Activated B cell treated with CpG ODN at 0.5 μM for 24 hours (primary cell): Measurements from ENCODE around the gene LCLAT1. TPM values are rescaled to one million over a fixed set of nuclear protein-coding genes. Genes with fewer than 3 reads are reported as not detected.
"Not testable (repeated sequence)": the region's sequence is repeated elsewhere in the genome, so short reads cannot be mapped to it uniquely, and the experiment has no call there.

Experiments
- ATAC-seq: fragments of 200-7000 bp; cut with Tn5 transposase; one replicate; pipeline ENCODE4 v1.10.0; 2021; ENCODE audit warnings: low read depth, mild to moderate bottlenecking, moderate library complexity
- CTCF ChIA-PET: fragments of 350-600 bp; sonication (Branson Sonifier 250); formaldehyde crosslinking; loops from one replicate; lab custom pipeline; 2021; ENCODE audit warnings: antibody characterized with exemption; lab: Charles Lee
- POLR2A ChIA-PET: fragments of 350-600 bp; sonication (Branson Sonifier 250); formaldehyde crosslinking; loops from one replicate; lab custom pipeline; 2021; ENCODE audit warnings: antibody characterized with exemption; lab: Charles Lee
- DNase-seq: peaks from one replicate; pipeline ENCODE4 v3.0.0; 2022
- H3K27ac Mint-ChIP-seq: one replicate; pipeline ENCODE4 v1.8.0; 2020; ENCODE audit warnings: mixed read lengths
- H3K27me3 Mint-ChIP-seq: one replicate; pipeline ENCODE4 v1.8.0; 2021; ENCODE audit warnings: mixed read lengths
- H3K36me3 Mint-ChIP-seq: one replicate; pipeline ENCODE4 v1.8.0; 2021; ENCODE audit warnings: low read depth, mixed read lengths
- H3K4me1 Mint-ChIP-seq: one replicate; pipeline ENCODE4 v1.8.0; 2021; ENCODE audit warnings: mixed read lengths
- H3K4me3 Mint-ChIP-seq: one replicate; pipeline ENCODE4 v1.8.0; 2020; ENCODE audit warnings: mild to moderate bottlenecking, mixed read lengths
- H3K9me3 Mint-ChIP-seq: one replicate; pipeline ENCODE4 v1.8.0; 2020; ENCODE audit warnings: mixed read lengths
- intact Hi-C: fragments of 100-400 bp; cut with micrococcal nuclease; formaldehyde crosslinking; loops from one replicate; pipeline ENCODE4 v1.15.1; 2024
- total RNA-seq: library from RNA; stranded (reverse); gene quantifications from 2 replicates; pipeline ENCODE4 v1.2.3, GENCODE V29; 2022
- TF ChIP-seq, protein P1 (sequence below): fragments of 200-600 bp; IDR thresholded peaks from one replicate; pipeline ENCODE4 v1.8.0; 2022; ENCODE audit warnings: antibody characterized with exemption, mild to moderate bottlenecking

LCLAT1 gene
- total RNA-seq, 1 donor from 2014 or later = 25.9 TPM

DNA sequence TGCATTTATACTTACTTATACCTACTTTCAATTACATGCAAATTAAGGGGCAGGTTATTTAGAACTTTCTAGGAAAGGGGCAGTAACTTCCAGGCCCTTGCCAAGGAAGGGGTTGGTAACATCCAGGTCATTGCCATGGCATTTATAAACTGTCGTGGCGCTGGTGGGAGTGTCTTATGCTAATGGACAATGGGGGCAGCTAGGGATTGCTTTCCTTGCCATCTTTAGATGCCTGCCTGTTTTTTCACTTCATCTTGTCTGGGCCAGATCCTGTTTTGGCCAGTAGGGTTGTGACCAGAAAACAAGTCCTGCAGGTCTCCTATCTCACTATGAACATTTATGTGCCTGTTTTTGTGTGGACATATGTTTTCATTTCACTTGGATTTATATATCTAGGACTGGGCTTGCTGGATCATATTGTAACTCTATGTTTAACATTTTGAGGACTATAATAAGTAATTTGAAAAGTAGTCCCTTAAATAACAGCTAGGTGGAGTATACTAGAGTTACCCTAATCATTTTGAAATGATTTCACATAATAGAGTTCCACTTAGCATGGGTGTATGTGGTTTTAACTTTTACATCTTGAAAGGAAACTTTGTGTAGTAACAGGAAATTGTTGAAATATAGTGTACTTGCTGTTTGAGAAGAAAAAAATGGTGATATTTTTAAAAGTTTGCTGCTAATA lies 56.1 kb downstream of the LCLAT1 start:
- intact Hi-C loops = loop anchor here (1.0 kb wide), 1 partner anchor 204 kb away; no protein-coding TSS in a partner anchor
- Mint-ChIP-seq H3K9me3 (peaks cover 30% of the 10 kb centered on the region), H3K4me1 (peaks cover 48% of the 10 kb centered on the region), H3K36me3 (peaks cover 39% of the 10 kb centered on the region), H3K27ac (peak overlapping the region; percentile 91), H3K27me3 (no peaks in the 10 kb centered on the region), H3K4me3 (peak overlapping the region; percentile 36)
- CTCF ChIA-PET = interaction anchor here (0.5 to 1.4 kb wide), 3 partner anchors 11 to 277 kb away, joined by 3 to 4 read pairs (median 3); no protein-coding TSS in a partner anchor
- TF ChIP-seq, protein P1, sequence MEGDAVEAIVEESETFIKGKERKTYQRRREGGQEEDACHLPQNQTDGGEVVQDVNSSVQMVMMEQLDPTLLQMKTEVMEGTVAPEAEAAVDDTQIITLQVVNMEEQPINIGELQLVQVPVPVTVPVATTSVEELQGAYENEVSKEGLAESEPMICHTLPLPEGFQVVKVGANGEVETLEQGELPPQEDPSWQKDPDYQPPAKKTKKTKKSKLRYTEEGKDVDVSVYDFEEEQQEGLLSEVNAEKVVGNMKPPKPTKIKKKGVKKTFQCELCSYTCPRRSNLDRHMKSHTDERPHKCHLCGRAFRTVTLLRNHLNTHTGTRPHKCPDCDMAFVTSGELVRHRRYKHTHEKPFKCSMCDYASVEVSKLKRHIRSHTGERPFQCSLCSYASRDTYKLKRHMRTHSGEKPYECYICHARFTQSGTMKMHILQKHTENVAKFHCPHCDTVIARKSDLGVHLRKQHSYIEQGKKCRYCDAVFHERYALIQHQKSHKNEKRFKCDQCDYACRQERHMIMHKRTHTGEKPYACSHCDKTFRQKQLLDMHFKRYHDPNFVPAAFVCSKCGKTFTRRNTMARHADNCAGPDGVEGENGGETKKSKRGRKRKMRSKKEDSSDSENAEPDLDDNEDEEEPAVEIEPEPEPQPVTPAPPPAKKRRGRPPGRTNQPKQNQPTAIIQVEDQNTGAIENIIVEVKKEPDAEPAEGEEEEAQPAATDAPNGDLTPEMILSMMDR = no peak
- POLR2A ChIA-PET = no interaction called here
- peak; percentile 65 for ATAC-seq
- DNase-seq = no peak

DNA sequence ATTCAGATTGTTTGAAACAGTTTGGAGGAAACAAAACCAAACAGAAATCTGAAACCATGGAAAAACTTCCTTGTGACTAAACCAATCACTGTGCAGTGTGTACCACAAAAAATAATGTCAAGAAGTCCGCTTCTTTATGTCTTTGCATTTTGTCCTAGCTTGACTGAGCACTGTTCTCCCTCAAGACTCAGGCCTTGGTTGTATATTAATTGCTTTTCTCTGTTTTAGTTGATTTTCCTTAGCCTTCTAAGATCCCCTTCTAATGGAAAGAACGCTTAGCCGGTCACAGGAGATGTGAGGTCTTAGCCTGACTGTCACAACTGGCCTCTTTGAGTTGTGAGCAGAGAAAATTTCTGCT lies 56.6 kb downstream of the LCLAT1 start:
- POLR2A ChIA-PET = no interaction called here
- H3K27ac Mint-ChIP-seq = peak overlapping the region; percentile 91
- TF ChIP-seq, protein P1 = no peak
- ATAC-seq = peak; percentile 80
- intact Hi-C loops = loop anchor here (1.0 to 2.0 kb wide), 2 partner anchors 13 to 204 kb away; no protein-coding TSS in a partner anchor
- no peaks in the 10 kb centered on the region for H3K27me3 Mint-ChIP-seq
- H3K36me3 Mint-ChIP-seq = peaks cover 39% of the 10 kb centered on the region
- peak overlapping the region; percentile 36 for H3K4me3 Mint-ChIP-seq
- CTCF ChIA-PET = interaction anchor here (0.5 to 1.4 kb wide), 4 partner anchors 12 to 296 kb away, joined by 3 to 5 read pairs (median 4); no protein-coding TSS in a partner anchor
- DNase-seq = no peak
- H3K4me1 Mint-ChIP-seq = peaks cover 49% of the 10 kb centered on the region
- peaks cover 30% of the 10 kb centered on the region for H3K9me3 Mint-ChIP-seq

DNA sequence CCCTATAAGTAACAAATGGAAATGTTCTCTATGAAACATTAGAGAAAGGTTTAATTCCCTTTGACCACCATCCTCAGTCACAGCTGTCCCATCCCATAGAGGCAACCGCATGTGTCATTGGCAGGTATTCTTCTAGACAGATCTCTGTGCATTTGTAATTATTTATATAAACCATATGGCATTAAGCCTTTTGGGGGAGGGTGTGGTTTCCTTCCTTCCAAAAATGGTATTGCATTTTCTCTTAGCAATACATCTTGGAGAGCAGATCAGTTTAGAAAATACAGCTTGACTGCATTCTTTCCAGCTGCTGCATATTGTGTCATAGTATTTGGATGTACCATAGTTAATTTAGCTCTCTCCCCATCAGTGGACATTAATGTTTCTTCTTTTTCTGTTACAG lies 57.7 kb downstream of the LCLAT1 start:
- no peaks in the 10 kb centered on the region for H3K27me3 Mint-ChIP-seq
- H3K9me3 Mint-ChIP-seq = peaks cover 30% of the 10 kb centered on the region
- POLR2A ChIA-PET = interaction anchor here (0.6 to 0.9 kb wide), 2 partner anchors 11 to 273 kb away, joined by 3 to 4 read pairs; no protein-coding TSS in a partner anchor
- TF ChIP-seq, protein P1 = no peak
- H3K4me1 Mint-ChIP-seq = peaks cover 58% of the 10 kb centered on the region
- H3K4me3 Mint-ChIP-seq = peak overlapping the region; percentile 49
- DNase-seq (no peak), ATAC-seq (no peak)
- CTCF ChIA-PET = interaction anchor here (0.7 to 1.4 kb wide), 4 partner anchors 17 to 297 kb away, joined by 3 to 5 read pairs (median 3); no protein-coding TSS in a partner anchor
- intact Hi-C loops = loop anchor here (2.0 kb wide), 1 partner anchor 14 kb away; no protein-coding TSS in a partner anchor
- peaks cover 30% of the 10 kb centered on the region for H3K36me3 Mint-ChIP-seq
- peak overlapping the region; percentile 73 for H3K27ac Mint-ChIP-seq

DNA sequence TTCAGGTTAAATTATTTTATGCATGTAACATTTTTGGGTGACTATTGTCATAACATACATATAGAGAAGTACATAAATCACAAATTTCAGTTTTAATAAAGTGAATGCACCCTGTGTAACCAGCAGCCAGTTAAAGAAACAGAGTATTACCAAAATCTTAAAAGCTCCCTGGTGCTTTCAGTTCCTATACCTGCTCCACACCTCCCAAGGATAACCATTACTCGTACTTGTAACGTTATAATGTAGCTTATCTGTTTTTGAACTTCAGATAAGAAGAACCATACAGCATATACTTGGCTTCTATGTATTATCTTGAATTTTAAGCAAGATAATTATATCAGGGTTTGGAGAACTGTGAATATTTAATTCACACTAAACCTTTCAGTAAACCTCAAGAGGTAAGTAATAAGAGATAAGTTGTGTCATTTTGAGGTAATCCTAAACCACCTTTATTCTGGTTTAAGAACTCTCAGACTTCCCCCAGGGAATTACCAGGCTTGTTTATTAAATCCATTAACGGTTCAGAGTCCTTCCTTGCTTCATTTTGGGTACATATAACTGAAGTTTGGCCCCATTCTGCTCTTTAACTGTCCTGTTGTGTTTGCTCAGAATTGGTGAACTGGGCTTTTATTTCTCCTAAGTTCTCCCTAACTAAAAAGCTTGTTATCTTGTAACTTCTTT lies 58.6 kb downstream of the LCLAT1 start:
- Mint-ChIP-seq H3K4me3 (no peak overlapping the region), H3K27me3 (no peaks in the 10 kb centered on the region), H3K4me1 (peaks cover 65% of the 10 kb centered on the region), H3K27ac (no peak overlapping the region), H3K36me3 (peaks cover 30% of the 10 kb centered on the region), H3K9me3 (peaks cover 29% of the 10 kb centered on the region)
- ChIA-PET CTCF (interaction anchor here (0.8 to 1.4 kb wide), 3 partner anchors 30 to 298 kb away, joined by 3 to 4 read pairs (median 3); no protein-coding TSS in a partner anchor), POLR2A (interaction anchor here (0.6 kb wide), 1 partner anchor 275 kb away, joined by 5 read pairs; the partner anchor contains the start of gene LBH)
- no peak for ATAC-seq
- intact Hi-C loops = loop anchor here (2.0 kb wide), 1 partner anchor 15 kb away; no protein-coding TSS in a partner anchor
- TF ChIP-seq, protein P1 = no peak
- DNase-seq = no peak

DNA sequence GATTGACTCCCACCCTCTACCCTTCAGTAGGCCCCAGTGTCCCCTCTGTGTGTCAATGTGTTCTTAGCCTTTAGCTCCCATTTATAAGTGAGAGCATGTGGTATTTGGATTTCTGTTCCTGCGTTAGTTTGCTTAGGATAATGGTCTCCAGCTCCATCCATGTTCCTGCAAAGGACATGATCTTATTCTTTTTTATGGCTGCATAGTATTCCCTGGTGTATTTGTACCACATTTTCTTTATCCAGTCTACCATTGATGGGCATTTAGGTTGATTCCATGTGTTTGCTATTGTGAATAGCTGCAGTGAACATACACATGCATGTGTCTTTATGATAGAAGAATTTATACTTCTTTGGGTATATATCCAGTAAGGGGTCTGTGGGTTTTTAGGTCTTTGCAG lies 60.4 kb downstream of the LCLAT1 start:
- H3K36me3 Mint-ChIP-seq = peaks cover 15% of the 10 kb centered on the region
- H3K4me1 Mint-ChIP-seq = peaks cover 63% of the 10 kb centered on the region
- POLR2A ChIA-PET, H3K27me3 Mint-ChIP-seq, H3K27ac Mint-ChIP-seq, H3K4me3 Mint-ChIP-seq, ATAC-seq, intact Hi-C loops, DNase-seq: not testable (repeated sequence)
- H3K9me3 Mint-ChIP-seq = peaks cover 21% of the 10 kb centered on the region
- CTCF ChIA-PET = interaction anchor here (1.4 kb wide), 1 partner anchor 299 kb away, joined by 3 read pairs; no protein-coding TSS in a partner anchor
